Activated T-cell treated with anti-CD3 and anti-CD28 coated beads for 48 hours (primary cell): ENCODE data around the gene CEACAM21.

Experiments
- DNase-seq: peaks from one replicate; pipeline ENCODE4 v3.0.0-alpha.2; 2020; ENCODE audit warnings: low read depth

CEACAM21 gene

DNA sequence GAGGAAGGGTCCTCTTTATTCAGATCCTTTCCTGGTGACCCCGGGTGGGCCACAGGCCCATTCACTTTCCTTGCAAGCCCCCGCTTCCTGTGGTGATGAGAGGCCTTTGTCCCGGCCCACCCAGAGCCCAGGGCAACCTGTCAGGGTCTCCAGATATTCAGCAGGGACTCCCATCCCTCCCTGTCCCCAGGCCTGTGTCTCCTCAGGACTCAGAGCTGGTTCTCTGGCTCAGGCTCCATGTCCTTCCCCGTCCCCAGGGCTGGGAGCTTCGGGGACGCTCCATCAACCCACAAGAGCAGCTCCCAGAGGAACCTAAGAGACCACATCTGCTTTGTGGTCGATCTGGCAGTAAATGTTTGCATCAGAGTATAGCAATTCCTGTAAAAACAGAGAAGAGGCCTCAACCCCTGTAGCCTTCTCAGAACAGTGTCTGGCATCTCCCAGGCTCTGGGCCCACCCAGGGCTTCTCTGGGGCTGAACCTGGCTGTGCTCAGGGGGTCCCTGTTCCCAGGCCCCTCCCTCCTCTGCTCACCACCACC, 43.1 kb downstream of the CEACAM21 start:
- DNase-seq = no peak

DNA sequence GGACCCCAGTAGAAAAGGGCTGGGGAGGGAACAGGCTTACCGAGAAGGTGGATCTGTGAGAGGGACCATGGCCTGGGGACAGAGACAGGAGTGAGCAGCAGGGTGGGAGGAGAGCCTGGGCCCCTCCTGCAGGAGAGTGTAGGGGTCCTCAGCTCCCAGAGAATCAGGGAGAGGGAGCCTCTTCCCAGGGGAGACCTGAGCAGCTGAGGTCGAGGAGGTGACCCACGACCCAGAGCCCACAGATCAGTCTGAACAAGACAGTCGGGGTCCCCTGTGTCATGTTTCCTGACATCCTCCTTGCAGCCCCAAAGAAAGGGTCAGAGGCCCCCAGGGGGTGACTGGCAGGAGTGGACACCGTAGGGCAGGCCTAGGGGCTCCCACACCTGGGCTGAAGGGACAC, 44.2 kb downstream of the CEACAM21 start:
- no peak for DNase-seq

DNA sequence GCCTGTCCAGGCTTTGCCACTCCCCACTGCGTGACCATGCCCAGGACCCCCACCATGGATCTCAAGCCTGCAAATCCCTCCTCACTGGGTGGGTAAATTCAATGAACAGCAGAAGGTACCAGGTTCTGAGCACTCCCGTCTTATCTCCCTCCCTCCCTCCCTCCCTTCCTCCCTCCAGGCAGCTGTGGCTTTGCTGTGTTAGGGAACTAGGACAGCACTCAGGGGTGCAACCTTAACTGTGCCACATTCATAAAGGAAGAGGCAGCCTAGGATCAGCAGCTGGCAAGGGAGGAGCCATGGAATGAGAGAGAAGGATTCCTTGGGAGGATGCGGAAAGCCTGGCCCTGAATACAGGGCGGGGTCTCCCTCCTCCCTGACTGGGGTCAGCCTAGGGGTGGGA, 45.3 kb downstream of the CEACAM21 start:
- DNase-seq = no peak

DNA sequence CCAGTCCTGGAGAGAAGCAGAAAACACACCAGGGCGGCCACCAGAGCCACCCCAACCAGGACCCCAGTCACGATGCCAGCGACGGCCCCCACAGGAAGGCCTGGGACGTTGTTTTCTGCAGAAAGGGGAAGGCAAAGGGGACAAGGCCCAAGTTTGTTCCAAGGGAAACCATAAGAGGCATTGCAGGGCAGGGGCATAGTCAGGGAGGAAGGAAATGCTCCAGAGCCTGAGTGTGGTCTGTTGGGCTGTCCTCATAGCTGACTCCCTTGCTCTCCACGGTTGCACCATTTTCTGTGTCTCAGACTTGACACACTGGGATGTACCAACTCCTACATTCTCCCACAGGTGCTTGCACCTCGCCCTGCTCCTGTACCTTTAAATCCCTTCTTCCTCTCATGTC, 45.7 kb downstream of the CEACAM21 start:
- no peak for DNase-seq

DNA sequence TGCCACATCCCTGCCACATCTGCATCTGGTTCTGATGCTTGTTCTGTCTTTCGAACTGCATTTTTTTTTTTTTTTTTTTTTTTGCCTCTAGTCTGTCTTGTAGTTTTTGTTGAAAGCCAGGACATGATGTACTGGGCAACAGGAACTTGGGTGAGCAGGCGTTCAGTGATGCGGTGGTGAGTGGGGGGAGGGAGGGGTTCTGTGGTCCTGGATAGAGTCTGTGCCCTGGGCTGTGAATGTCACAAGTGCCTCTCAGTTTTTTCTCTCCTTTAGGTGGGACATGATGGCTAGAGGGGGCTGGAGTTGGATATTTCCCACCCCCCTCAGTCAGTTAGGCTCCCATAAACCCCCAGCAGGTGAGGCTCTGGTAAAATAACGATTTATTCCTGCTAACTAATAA, 47.4 kb downstream of the CEACAM21 start:
- no peak for DNase-seq

DNA sequence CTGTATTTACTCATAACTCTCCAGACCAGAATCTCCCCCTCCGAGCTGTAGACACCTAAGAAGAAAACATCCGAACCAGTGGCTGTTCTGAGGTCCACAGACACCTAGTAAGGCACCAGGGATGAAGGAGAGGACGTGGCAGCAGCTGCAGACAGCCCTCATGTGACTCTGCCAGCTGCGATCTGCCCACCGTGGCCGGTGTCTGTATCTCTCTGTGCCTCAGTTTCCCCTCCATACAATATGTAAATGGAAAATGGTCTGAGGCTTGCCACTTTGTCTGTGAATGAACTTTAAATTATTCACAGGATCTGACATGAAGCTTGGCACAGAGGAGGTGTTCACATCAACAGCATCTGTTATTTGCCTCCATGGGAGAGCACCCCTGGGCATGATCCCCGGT, 48.5 kb downstream of the CEACAM21 start:
- DNase-seq = no peak

DNA sequence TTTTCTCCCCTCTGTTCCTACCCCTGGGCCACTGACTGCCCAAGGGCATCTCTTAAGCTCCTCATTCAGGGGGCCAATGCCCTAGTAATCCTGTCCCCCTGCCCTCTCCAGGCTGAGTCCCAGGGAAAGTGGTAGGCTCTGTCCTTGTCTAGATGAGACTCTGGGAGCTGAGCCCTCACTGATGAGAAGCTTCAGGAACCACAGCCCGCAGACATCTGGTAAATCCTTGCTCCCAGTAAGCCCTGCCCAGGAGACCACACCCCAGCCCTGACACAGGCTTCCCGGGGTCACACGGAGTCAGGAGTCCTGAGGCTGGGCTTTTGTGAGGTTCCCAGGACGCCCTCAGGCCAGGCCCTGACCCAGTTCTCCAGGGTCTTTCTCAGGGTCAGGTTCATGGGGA, 49.0 kb downstream of the CEACAM21 start:
- DNase-seq = no peak

DNA sequence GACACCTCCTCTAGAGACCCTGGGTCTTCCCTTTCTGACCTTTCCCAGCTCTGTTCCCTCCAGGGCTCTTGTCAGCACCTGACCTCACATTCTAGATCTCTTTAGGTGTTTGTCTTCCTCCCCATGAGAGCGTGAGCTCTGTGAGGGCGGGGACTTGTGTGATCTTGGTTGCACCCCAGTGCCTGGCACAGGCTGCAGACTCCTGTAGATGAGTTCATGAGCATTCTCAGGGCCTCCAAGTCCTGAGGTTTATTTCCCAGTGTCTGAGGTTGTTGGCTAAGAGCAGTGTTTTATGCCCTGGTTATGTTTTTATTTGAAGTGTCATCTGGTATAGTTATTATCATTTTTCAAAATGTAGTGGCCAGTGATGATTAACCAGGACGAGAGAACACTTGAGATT, 50.3 kb downstream of the CEACAM21 start:
- DNase-seq = no peak

DNA sequence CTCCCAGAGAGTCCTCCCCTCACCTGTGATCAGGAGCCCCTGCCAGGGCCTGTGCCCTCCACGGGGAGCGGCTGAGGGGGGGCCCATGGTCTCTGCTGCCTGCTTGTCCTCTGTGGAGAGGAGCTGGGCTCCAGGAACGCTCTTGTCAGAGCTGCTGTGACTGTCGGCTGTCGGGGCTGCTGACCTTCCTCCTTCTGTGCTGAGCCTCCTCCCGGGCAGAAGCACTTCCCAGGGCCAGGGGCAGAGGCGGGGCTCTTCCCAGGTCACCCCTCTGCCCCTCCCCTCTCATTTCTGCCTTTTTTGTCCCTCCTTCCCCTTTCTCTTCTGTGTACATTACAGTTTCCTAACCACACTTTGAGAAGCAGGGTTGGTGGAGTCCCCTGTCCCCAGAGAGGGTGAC, 50.9 kb downstream of the CEACAM21 start, which contains the start of gene CEACAM4:
Gene CEACAM4, minus strand, starts transcription at position 198 of the 400 bp plus-strand sequence. Its CDS starts 111 bp downstream, at position 87.
- no peak for DNase-seq

DNA sequence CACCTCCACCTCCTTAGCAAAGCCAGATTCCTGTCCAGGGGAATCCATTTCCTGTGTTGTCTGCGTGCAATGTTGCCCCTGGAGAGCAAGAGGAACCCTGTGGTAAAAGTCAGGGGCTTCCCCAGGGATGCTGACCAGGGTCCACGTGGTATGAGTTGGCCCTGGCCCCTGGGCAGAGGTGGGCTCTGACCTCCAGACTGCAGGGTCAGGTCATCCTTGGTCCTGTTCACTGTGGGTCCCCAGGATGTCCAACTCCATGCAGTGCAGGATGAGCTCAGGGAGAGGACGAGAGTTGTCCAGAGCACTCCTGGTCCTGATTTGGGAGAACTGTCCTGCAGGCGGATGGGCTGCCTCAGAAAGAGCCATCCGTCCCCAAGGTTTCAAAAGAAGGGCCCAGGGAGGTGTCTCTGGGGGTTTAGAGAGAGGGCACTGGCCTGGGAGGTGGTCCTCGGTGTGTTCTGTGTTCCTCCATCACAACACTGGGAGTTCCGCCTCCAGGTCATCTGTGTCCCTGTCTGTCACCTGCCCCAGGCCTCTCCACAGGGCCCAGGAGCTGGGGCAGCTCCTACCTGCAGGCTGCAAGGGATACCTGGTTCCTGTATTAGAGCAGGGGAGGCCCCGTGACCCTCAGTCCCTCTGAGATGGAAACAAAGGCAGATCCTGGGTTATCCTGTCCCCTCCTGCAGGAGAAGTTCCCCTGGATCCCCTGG, 52.2 kb downstream of the CEACAM21 start:
- DNase-seq = no peak
